HG03378 (cell line): ENCODE measurements around the gene SSBP3.
"Not testable (repeated sequence)": the region's sequence is repeated elsewhere in the genome, so short reads cannot be mapped to it uniquely, and the experiment has no call there.

Experiments
- ATAC-seq: cut with Tn5 transposase; IDR thresholded peaks from one replicate; pipeline ENCODE4 v1.9.1; 2021; ENCODE audit warnings: mild to moderate bottlenecking, moderate library complexity; ENCODE audit not compliant: unreplicated experiment

SSBP3 gene

DNA sequence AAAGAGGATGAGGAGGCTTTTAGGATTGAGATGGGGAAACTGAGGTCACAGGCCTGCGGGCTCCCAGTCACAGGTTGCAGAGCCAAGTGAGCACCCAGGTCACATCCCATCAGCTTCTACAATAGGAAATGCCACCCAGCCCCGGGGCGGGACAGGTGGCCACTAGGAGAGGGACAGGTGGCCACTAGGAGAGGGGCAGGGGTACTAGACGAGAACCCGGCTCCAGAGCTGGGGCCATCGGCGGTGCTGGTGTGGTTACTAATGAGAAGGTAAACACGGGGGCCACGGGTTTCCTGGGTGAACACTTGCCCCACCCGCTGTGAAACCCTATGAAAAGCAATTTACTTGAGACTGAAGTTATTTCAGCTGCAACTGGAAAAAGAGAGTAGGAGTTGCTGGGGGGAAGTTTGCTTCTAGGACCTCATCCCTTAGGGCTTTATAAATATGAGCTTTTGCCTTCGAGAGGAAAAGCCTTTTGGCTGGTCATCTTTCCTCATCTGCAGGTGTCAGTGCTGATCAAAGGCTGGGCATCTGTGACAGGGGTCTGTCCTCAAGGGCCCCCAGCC lies 153.7 kb downstream of the SSBP3 start:
- no peak for ATAC-seq

DNA sequence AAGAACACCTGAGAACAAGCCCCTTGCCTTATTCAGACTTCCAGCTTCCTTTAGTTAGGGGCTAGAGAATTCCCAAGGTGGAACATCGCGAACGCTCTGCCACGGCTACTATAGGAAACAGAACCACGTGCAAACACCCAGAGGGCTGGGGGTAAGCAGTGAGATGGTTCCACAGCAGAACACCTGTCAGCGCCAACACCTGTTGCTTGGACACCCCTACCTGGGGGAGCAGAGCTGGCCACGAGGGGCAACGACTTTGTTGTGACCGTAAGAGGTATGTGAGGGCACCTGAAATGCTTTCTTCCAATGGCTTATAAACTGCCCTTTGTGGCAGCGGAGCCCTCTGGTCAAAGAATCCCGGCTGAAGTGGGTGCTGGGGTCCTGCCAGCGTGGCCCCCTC lies 155.5 kb downstream of the SSBP3 start:
- ATAC-seq = no peak

GRCh38 chr1:54249819-54250435 lies 156.3 kb downstream of the SSBP3 start:
- no peak for ATAC-seq

GRCh38 chr1:54248966-54249365 lies 157.2 kb downstream of the SSBP3 start:
- no peak for ATAC-seq

DNA sequence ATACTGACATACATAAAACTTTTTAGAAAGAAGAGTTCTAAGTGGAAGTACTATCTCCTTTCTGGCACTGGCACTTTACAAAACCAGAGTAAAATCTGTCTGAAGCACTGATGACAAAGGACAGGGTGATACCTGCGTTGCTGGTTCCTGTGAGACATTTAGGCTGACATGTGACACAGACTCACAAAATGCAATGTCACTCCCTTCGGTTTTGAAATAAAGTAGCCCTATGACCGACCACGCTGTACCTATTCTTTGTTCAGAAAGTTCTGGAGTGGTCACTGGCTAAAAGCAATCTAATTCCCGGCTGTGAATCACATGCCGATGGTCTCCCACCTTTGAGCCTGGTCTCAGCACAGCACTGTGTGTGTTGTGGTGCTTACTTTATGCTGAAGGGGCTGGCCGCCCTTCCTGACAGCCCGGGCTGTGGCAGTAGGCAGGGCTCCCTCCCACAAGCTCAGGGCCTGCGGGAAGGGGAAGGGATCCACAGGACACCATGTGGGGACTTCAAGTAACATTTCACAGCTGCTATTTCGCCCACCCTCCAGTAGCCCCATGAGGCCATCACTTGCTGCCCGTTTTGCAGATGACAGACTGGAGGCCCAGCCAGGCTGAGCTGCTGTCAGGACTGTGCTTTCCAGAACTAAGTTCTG lies 158.2 kb downstream of the SSBP3 start:
- no peak for ATAC-seq

GRCh38 chr1:54246116-54246721 lies 160.0 kb downstream of the SSBP3 start:
- no peak for ATAC-seq

GRCh38 chr1:54245501-54245900 lies 160.7 kb downstream of the SSBP3 start:
- no peak for ATAC-seq

GRCh38 chr1:54244655-54245054 lies 161.5 kb downstream of the SSBP3 start:
- ATAC-seq = no peak

GRCh38 chr1:54243022-54243421 lies 163.2 kb downstream of the SSBP3 start:
- ATAC-seq = no peak

DNA sequence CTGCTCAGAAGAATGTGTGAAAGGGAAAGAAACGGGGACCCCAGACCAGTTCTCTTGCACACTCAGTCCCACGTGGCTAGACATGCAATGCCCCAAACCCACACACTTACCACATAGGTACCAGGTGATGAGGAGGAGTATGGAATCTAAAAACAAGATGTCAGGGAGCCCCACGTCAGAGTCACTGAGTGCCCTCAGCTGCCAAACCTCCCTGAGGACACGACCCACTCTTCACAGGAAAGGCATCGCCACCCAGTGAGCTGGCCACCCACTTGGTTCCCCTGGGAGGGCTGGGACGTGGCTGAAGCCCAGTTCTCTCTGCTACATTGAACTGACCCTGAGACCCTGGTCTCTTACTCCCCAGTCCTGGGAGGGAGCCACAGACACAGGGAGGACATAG lies 164.8 kb downstream of the SSBP3 start:
- ATAC-seq = no peak

- ATAC-seq = no peak
These were observed 165.4 kb downstream of the SSBP3 start for GRCh38 chr1:54240741-54241335.

DNA sequence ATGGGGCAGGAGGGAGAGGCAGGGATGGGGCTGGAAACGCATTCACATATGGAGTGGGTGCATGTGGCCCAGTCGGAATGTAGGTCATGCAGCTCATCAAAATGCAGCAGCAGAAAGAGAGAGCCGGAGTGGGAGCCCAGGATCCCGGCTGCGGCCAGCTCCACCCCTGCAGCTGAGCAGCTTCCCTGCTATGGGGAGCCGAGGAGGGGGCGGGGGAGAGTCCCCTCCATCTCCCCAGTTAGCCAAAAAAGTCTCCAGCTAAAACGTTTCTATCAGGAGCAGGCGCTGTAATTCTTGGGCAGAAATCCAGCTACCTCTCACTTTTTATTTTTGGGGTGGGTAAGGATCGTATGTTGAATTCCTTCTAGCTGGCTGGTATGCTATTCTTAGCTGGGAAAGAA lies 166.6 kb downstream of the SSBP3 start:
- no peak for ATAC-seq

GRCh38 chr1:54239035-54239383 lies 167.2 kb downstream of the SSBP3 start:
- no peak for ATAC-seq

- no peak for ATAC-seq
These were observed 167.7 kb downstream of the SSBP3 start for GRCh38 chr1:54238353-54239034.

GRCh38 chr1:54237586-54237985 lies 168.6 kb downstream of the SSBP3 start:
- ATAC-seq = no peak

DNA sequence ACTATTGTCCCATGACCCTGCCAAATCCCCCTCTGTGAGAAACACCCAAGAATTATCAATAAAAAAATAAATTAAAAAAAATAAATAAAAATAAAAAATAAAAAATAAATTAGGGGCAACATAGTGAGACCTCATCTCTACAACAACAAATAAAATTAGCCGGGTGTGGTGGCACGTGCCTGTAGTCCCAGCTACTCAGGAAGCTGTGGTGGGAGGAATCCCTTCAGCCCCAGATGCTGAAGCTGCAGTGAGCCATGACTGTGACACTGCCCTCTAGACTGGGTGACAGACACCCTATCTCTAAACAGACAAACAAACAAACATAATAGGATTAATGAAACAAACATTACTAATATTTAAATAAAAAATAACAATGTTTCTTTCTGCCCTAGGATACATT lies 171.9 kb downstream of the SSBP3 start:
- ATAC-seq = no peak

GRCh38 chr1:54233196-54233595 lies 173.0 kb downstream of the SSBP3 start:
- ATAC-seq = not testable (repeated sequence)

- ATAC-seq = no peak
These were observed 175.5 kb downstream of the SSBP3 start for GRCh38 chr1:54230507-54231339.

GRCh38 chr1:54229281-54229891 lies 176.8 kb downstream of the SSBP3 start:
- ATAC-seq = no peak

DNA sequence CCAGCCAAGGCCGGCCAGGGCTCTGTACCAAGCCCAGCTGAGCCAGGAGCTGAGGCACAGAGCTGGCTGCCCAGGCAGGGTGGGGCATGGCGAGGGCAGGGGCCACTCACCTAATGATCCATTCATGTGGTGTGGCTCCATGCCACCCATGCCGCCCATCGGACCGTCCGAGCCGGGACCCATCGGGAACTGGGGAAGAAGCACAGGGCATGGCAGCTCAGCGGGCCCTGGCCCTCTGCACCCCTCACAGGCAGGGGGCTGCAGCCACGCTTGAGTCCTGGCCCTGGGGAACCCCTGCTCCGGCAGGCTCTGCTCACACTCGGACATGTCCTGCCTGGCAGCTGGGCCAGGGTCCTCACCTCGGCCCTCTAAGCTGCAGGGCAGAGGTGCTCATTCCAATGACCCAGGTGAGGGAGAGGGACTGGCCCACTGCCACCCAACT lies 177.5 kb downstream of the SSBP3 start:
- ATAC-seq = no peak
